Endothelial cell of umbilical vein (primary cell): ENCODE data around the gene MBNL2. TPM values are rescaled to one million over a fixed set of nuclear protein-coding genes. Genes with fewer than 3 reads are reported as not detected.

ENCODE experiments used
- BruUV-seq: library from RNA; stranded (reverse); fragments of 400-500 nt; replicated peaks from 2 replicates; lab custom pipeline; 2021; lab: Mats Ljungman, UMichigan
- CTCF ChIA-PET: fragments of 300-600, 350-600 bp; sonication (Branson Sonifier 250); formaldehyde crosslinking; loops from one replicate; lab custom pipeline; 2021; ENCODE audit warnings: antibody characterized with exemption, inconsistent platforms; lab: Charles Lee
- POLR2A ChIA-PET: fragments of 300-600, 350-600 bp; sonication (Branson Sonifier 250); formaldehyde crosslinking; loops from one replicate; lab custom pipeline; 2021; ENCODE audit warnings: antibody characterized with exemption, inconsistent platforms; lab: Charles Lee
- DNase-seq: peaks from one replicate; pipeline ENCODE4 v3.0.0-alpha.2; 2011; ENCODE audit warnings: low read depth, low spot score
- FAIRE-seq: peaks from 2 replicates; lab custom pipeline; 2011; peaks lifted over from hg19 to GRCh38; lab: Jason Lieb, UNC
- H2AFZ ChIP-seq: 2 replicates; pipeline ENCODE4 v1.6.0; 2012; ENCODE audit warnings: low read depth, low read length, control low read depth, inconsistent platforms
- H3K27ac ChIP-seq: 2 replicates; pipeline ENCODE4 v1.5.1; 2011; ENCODE audit warnings: low read depth, mild to moderate bottlenecking, control low read depth, low read length, moderate library complexity; ENCODE audit not compliant: insufficient read depth
- H3K27me3 ChIP-seq, 2 experiments: 2 replicates each; pipeline versions ENCODE4 v1.6.0 to v1.6.1; 2011; ENCODE audit warnings: low read length in 2 of 2, mixed read lengths in 1 of 2; ENCODE audit not compliant: control insufficient read depth in 2 of 2, insufficient read depth in 2 of 2
- H3K36me3 ChIP-seq, 2 experiments: 2 replicates in 1 of 2; 3 replicates in 1 of 2; pipeline ENCODE4 v1.5.1; 2011; ENCODE audit warnings: low read length in 2 of 2, mild to moderate bottlenecking in 1 of 2, moderate library complexity in 1 of 2; ENCODE audit not compliant: control insufficient read depth in 2 of 2, insufficient read depth in 2 of 2; ENCODE audit errors: extremely low read depth in 1 of 2
- H3K4me1 ChIP-seq: 3 replicates; pipeline ENCODE4 v1.5.1; 2011; ENCODE audit warnings: mild to moderate bottlenecking, low read length; ENCODE audit not compliant: control insufficient read depth, insufficient read depth; ENCODE audit errors: extremely low read depth
- H3K4me2 ChIP-seq: 2 replicates; pipeline ENCODE4 v1.6.1; 2011; ENCODE audit warnings: low read length, control low read depth, mixed read lengths; ENCODE audit not compliant: insufficient read depth
- H3K4me3 ChIP-seq, 3 experiments: fragments of 200-600 bp in 1 of 3; sonication (generic), shearing (Covaris generic) in 1 of 3; replicated peaks in 1 of 3; 2 replicates each; pipeline ENCODE4 v1.5.1; 2011 to 2016; ENCODE audit warnings: control low read depth in 3 of 3, low read length in 3 of 3, mild to moderate bottlenecking in 2 of 3, inconsistent platforms in 1 of 3, low read depth in 1 of 3, moderate library complexity in 1 of 3; ENCODE audit not compliant: insufficient read depth in 1 of 3
- H3K79me2 ChIP-seq: 2 replicates; pipeline ENCODE4 v1.6.0; 2012; ENCODE audit warnings: low read length, inconsistent platforms; ENCODE audit not compliant: control insufficient read depth, insufficient read depth
- H3K9ac ChIP-seq: replicated peaks from 2 replicates; pipeline ENCODE3; 2011; ENCODE audit warnings: low read length, control low read depth; ENCODE audit not compliant: insufficient read depth; ENCODE audit errors: extremely low read depth
- H3K9me1 ChIP-seq: replicated peaks from 3 replicates; pipeline ENCODE4 v1.6.0; 2011; ENCODE audit warnings: mild to moderate bottlenecking, low read length; ENCODE audit not compliant: control insufficient read depth, insufficient read depth; ENCODE audit errors: extremely low read depth
- H3K9me3 ChIP-seq: replicated peaks from 2 replicates; pipeline ENCODE4 v1.5.1; 2012; ENCODE audit warnings: low read length, inconsistent platforms; ENCODE audit not compliant: control insufficient read depth, insufficient read depth
- H4K20me1 ChIP-seq: replicated peaks from 2 replicates; pipeline ENCODE3; 2011; ENCODE audit warnings: mild to moderate bottlenecking, low read length; ENCODE audit not compliant: control insufficient read depth, insufficient read depth; ENCODE audit errors: extremely low read depth
- EZH2 ChIP-seq: IDR thresholded peaks from 2 replicates; pipeline ENCODE4 v1.6.1; 2012; ENCODE audit warnings: borderline replicate concordance, low read depth, mild to moderate bottlenecking, moderate library complexity, low read length, inconsistent platforms; ENCODE audit not compliant: severe bottlenecking
- FOS ChIP-seq: IDR thresholded peaks from 2 replicates; pipeline ENCODE4 v1.6.1; 2011; ENCODE audit warnings: mild to moderate bottlenecking, low read length, moderate library complexity, borderline replicate concordance; ENCODE audit not compliant: insufficient read depth
- GATA2 ChIP-seq: IDR thresholded peaks from 2 replicates; pipeline ENCODE4 v1.7.0; 2011; ENCODE audit warnings: low read depth, mild to moderate bottlenecking, moderate library complexity, mixed read lengths, low read length; ENCODE audit not compliant: insufficient read length, insufficient read depth
- JUN ChIP-seq: IDR thresholded peaks from 2 replicates; pipeline ENCODE4 v1.6.1; 2011; ENCODE audit warnings: borderline replicate concordance, low read depth; ENCODE audit not compliant: insufficient read length, insufficient read depth
- MYC ChIP-seq: IDR thresholded peaks from one replicate; pipeline ENCODE4 v1.6.1; 2011; ENCODE audit warnings: mild to moderate bottlenecking, low read depth, low read length
- POLR2A ChIP-seq: IDR thresholded peaks from 2 replicates; pipeline ENCODE4 v1.6.1; 2012; ENCODE audit warnings: low read depth, mild to moderate bottlenecking, control low read depth, low read length
- POLR2AphosphoS5 ChIP-seq: IDR thresholded peaks from 2 replicates; pipeline ENCODE4 v1.6.1; 2012; ENCODE audit warnings: low read depth, mild to moderate bottlenecking, control low read depth, low read length, moderate library complexity; ENCODE audit not compliant: insufficient read depth
- dilution Hi-C: fragments of 300-500 bp; cut with MboI; formaldehyde crosslinking; loops from one replicate; pipeline ENCODE4 v1.15.0; 2019; ENCODE audit warnings: low sequenced_read_pairs; ENCODE audit not compliant: extremely low pct_ligation_motif_present
- intact Hi-C: fragments of 100-400 bp; cut with micrococcal nuclease; formaldehyde crosslinking; loops from one replicate; pipeline ENCODE4 v1.10.0; 2022
- polyA plus RNA-seq, 4 experiments: library from polyadenylated mRNA; depleted of rRNA in 3 of 4; stranded (reverse) in 3 of 4; unstranded in 1 of 4; fragments of >200 nt; gene quantifications; 2 replicates each; pipeline versions ENCODE4 v1.2.1 to v1.2.3, GENCODE V29; 2011 to 2012; ENCODE audit warnings: missing spikeins in 1 of 4
- total RNA-seq: library from RNA; stranded (reverse); gene quantifications from 2 replicates; pipeline ENCODE4 v1.2.3, GENCODE V29; 2021
- TF ChIP-seq, protein P1 (sequence below): IDR thresholded peaks from 2 replicates; pipeline ENCODE4 v1.6.1; 2011; ENCODE audit not compliant: insufficient read depth, insufficient read length
- TF ChIP-seq, protein P2 (sequence below), 2 donors: IDR thresholded peaks; 1 replicate in 1 of 2; 2 replicates in 1 of 2; pipeline ENCODE4 v1.5.1; 2011; ENCODE audit warnings: low read length in 2 of 2, mild to moderate bottlenecking in 2 of 2, moderate library complexity in 2 of 2, control low read depth in 1 of 2, inconsistent platforms in 1 of 2, low read depth in 1 of 2; ENCODE audit not compliant: insufficient read depth in 1 of 2; ENCODE audit errors: extremely low read depth in 1 of 2

The MBNL2 gene
- total and polyA plus RNA-seq, 2 donors (not counting 3 experiments of a cell fraction or from before 2014, with no cell fraction given) = 32.9 to 76.5 TPM

DNA sequence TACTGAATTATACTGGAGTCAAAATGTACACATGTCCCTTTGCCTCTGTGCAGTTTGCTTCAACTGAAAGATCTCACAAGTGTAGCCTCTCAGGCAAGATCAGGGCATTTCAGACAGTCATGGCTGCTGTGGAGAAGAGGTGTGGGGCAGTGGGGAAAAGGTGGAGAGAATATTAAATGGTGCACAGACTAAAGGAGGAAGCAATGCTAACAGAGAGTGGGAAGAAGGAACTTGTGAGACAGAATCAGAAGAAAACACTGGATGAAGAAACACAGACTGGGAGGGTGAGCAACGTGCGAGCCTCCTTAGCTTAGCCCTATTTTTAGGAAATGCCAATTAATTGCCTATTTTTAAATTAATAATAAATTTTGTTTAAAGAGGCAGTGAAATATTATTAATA lies 162.2 kb downstream of the MBNL2 start:
- DNase-seq (no peak), FAIRE-seq (no peak)
- H3K27me3 ChIP-seq = no peaks in the 10 kb centered on the region
- BruUV-seq = no TSS peak
- peaks cover 14 to 19% of the 10 kb centered on the region in 2 experiments for H3K36me3 ChIP-seq
- intact Hi-C loops = no loop called here
- peaks cover 2% of the 10 kb centered on the region for H3K79me2 ChIP-seq
- no peak overlapping the region for H3K4me2 ChIP-seq
- H3K4me3 ChIP-seq = no peak overlapping the region
- H3K4me1 ChIP-seq = no peaks in the 10 kb centered on the region
- dilution Hi-C loops = no loop called here
- H2AFZ ChIP-seq = no peak overlapping the region
- H3K27ac ChIP-seq = no peak overlapping the region
- ChIA-PET CTCF (no interaction called here), POLR2A (no interaction called here)
- TF ChIP-seq FOS = no peak
- TF ChIP-seq POLR2A = no peak
- no peak for TF ChIP-seq JUN
- TF ChIP-seq POLR2AphosphoS5 = no peak
- no peak for TF ChIP-seq MYC
- TF ChIP-seq, protein P1, sequence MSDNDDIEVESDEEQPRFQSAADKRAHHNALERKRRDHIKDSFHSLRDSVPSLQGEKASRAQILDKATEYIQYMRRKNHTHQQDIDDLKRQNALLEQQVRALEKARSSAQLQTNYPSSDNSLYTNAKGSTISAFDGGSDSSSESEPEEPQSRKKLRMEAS = no peak
- TF ChIP-seq EZH2 = no peak
- no peak for TF ChIP-seq GATA2
- TF ChIP-seq, protein P2, sequence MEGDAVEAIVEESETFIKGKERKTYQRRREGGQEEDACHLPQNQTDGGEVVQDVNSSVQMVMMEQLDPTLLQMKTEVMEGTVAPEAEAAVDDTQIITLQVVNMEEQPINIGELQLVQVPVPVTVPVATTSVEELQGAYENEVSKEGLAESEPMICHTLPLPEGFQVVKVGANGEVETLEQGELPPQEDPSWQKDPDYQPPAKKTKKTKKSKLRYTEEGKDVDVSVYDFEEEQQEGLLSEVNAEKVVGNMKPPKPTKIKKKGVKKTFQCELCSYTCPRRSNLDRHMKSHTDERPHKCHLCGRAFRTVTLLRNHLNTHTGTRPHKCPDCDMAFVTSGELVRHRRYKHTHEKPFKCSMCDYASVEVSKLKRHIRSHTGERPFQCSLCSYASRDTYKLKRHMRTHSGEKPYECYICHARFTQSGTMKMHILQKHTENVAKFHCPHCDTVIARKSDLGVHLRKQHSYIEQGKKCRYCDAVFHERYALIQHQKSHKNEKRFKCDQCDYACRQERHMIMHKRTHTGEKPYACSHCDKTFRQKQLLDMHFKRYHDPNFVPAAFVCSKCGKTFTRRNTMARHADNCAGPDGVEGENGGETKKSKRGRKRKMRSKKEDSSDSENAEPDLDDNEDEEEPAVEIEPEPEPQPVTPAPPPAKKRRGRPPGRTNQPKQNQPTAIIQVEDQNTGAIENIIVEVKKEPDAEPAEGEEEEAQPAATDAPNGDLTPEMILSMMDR (IDR thresholded peaks at IDR 0.05; ENCODE audit: extremely low read depth in 1 of 2, insufficient read depth in 1 of 2, low read depth in 1 of 2, low read length in 2 of 2) = no peak
- no peaks in the 10 kb centered on the region for H3K9me3 ChIP-seq
- no peak overlapping the region for H3K9ac ChIP-seq
- peaks cover 4% of the 10 kb centered on the region for H4K20me1 ChIP-seq
- H3K9me1 ChIP-seq = no peaks in the 10 kb centered on the region
